AG08395 (cell line): Measurements from ENCODE around the gene SLC30A10.
"Not testable (repeated sequence)": the region's sequence is repeated elsewhere in the genome, so short reads cannot be mapped to it uniquely, and the experiment has no call there.

ENCODE experiments used
- DNase-seq: peaks from one replicate; pipeline ENCODE4 v3.0.0; 2012; ENCODE audit warnings: mixed read lengths, low spot score

The SLC30A10 gene

GRCh38 chr1:219927298-219927955 lies 930 bp downstream of the SLC30A10 start:
- no peak for DNase-seq

- no peak for DNase-seq
Observed at GRCh38 chr1:219926363-219926998, 1.9 kb downstream of the SLC30A10 start.

- DNase-seq = no peak
Observed at GRCh38 chr1:219924342-219924741, 4.0 kb downstream of the SLC30A10 start.

GRCh38 chr1:219917851-219918466 lies 10.4 kb downstream of the SLC30A10 start:
- no peak for DNase-seq

GRCh38 chr1:219917281-219917680 lies 11.1 kb downstream of the SLC30A10 start:
- DNase-seq = no peak

DNA sequence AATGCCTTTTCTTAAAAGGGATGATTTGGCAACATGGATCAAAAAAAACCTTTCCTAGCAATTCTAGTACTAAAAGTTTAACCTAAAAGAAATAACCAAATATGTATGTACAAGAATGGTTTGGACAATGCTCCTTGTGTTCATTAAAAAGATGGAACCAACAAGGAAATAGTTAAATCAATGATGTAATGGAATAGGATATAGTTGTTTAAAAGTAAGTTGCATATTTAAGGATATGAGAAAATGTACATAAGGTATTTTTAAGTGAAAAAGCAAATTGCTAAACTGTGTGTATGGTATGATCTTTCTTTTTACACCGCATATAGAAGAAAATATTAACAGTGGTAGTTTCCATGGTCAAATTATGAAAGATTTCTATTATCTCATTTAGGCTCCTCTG lies 12.1 kb downstream of the SLC30A10 start:
- no peak for DNase-seq

DNA sequence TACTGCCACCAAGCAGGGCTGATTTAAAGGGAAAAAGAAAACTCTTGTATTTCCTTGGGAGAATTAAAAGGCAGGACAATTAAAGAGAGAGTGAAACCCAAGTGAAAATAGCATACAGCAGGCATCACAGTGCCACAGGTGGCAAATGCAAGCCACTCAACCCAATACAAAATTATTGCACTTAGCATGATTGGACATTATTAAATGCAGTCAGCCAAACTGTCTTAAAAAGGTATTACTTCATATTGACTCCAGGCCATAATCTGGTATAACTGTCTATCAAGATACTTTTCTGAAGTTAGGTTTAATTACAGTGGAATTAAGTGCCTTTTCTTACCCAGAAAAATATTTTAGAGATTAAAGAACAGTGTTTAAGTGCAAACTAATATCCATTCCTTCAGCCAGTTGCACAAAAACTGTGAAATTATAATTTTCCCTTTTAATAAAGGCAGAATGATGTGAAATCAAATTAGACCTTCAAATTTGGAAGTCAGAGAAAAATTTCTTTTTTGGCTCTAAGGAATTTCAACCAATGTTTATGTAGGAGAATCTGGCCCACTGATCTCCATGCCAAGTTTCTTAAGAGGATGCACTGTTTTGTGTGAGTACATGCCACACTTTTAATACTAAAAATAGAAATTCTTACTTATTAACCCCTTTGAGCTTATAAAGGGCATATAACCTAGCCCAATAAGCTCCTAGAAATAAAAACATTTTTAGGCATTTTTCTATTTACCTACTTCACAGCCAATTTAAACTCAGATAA lies 15.2 kb downstream of the SLC30A10 start:
- no peak for DNase-seq

DNA sequence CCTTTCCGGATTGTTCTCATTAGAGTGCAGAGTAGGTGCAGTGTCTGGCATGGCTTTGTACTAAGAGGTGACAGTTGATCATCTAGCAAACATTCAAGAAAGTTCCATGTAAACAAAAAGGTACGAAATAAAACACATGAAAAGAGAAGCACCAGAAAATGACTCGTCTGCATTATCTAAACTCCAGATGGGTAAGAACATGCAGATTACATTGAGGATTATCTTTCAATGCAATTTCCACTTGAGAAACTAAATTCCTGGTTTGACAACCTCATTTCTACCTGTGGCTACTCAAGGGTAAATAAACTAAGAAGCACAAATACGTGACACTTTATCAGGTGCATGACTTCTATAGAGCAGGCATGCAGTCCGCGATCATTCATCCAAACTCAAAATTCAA lies 17.6 kb downstream of the SLC30A10 start:
- DNase-seq = no peak

- DNase-seq = no peak
Observed at GRCh38 chr1:219909476-219909875, 18.9 kb downstream of the SLC30A10 start.

GRCh38 chr1:219908170-219908569 lies 20.2 kb downstream of the SLC30A10 start:
- no peak for DNase-seq

DNA sequence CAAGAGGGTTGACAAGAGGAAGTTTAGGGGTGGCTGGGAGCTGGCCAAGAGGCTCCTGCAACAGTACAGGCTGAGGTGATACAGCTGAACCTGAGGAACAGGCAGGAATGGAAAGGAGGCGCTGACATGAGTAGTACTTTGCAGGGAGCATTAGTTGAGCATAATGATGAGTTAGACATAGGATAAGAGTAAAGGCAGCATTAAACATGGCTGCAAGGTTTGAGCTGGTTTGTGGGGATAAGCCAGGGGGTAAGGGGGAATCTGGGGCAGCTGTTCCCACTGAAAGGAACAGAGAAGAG lies 20.6 kb downstream of the SLC30A10 start:
- DNase-seq = no peak

DNA sequence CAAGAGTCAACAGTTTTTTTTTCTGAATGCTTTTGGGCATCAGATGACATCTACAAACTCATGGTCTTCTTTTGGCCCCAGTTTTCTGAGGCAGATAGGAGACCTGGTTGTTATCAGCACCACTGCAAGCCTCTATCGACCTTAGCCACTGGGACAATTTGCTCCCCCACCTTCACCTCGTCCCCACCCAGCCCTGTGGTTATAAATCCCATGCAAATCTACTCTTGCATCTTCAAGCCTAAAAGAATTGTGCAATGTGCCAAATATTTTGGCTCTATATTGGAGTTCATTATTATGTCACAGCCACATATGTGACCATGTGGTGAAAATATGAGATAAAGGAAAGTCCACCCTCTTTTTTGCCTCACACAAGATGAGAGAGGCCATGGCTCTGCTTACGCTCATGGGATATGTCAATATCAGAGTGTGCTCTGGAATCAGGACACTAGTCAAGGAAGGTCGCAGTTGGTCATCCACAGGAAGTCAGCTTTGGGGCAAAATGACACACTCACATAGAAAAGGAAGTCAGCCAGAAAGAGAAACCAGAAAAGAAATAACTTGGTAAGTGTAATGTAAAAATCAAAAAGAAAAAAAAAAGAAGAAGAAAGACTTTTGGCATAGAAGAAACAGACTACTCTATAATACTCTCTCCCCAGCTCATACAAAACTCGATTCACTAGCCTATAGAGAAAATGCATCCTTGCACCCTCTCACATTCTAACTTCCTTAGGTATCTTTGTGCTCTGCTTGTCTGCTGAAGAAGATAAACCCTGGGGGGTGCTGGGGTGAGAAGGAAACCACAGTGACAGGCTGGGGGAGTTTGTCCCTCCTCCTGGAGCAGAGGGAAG lies 21.2 kb downstream of the SLC30A10 start:
- DNase-seq = no peak

DNA sequence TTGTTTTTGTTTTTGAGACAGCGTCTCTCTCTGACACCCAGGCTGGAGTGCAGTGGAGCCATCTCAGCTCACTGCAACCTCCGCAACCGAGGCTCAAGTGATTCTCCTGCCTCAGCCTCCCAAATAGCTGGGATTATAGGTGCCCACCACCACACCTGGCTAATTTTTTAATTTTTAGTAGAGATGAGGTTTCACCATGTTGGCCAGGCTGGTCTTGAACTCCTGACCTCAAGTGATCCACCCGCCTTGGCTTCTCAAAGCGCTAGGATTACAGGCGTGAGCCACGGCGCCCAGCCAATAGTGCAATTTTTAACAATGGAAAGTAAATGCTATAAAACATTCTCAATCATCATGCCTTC lies 21.8 kb downstream of the SLC30A10 start:
- DNase-seq = not testable (repeated sequence)

- DNase-seq = no peak
Observed at GRCh38 chr1:219905524-219905923, 22.8 kb downstream of the SLC30A10 start.

DNA sequence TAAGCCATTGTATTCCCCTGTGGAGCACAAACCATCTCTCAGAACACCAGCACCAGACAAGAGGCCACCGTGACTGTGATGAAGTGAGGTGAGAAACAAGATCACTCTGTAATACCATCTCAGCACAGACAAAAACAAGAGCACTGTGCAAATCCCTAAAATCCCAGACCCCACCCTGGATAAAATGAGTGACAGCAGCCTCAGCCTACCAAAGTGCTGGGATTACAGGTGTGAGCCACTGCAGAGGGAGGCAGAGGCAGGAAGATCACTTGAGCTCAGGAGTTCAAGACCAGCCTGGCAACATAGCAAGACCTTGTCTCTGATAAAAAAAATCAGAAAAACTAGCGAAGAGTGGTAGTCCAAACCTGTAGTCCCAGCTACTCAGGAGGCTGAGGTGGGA lies 23.4 kb downstream of the SLC30A10 start:
- no peak for DNase-seq

DNA sequence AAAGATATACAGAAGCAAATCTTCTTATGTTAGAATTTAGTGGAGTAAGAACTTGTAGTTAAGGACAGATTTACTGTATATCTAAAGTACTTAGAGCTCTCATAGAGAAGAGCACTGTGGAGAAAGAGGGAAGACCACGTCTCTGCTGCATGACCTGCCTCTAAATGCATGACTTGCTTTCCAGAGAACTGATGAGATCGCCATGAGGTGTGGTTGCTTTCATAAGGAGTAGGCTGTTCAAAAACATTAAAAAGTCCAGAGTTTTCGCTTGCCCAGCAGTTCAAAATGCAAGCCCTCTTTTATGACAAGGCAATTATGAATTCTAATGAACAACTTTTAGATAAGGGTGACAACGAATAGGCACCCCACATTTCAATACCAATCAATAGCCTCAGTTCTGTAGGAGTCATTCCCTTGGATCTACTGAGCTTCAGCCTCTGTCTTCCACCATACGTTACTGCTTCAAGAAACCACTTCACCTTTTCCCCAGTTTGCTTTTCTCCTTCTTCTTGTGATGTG lies 24.9 kb downstream of the SLC30A10 start:
- DNase-seq = no peak

DNA sequence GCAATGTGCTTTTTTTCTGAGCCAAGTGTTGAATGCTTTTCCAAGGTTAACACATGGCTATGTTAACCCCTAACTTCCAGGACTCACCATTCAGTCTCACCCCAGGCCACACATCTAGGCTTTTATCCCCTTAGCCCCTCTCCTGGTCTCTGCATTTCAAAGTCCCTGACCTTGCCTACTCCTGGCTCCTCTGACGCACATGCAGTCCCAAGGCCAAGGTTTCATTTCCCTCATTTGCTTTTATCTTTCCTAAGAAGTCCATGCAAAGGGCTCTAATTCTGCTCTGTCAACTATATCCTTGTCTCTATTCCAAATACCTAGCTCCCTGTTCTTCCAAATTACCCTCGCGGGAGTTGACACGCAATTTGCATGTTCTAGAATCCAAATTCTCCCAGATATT lies 25.4 kb downstream of the SLC30A10 start:
- no peak for DNase-seq

DNA sequence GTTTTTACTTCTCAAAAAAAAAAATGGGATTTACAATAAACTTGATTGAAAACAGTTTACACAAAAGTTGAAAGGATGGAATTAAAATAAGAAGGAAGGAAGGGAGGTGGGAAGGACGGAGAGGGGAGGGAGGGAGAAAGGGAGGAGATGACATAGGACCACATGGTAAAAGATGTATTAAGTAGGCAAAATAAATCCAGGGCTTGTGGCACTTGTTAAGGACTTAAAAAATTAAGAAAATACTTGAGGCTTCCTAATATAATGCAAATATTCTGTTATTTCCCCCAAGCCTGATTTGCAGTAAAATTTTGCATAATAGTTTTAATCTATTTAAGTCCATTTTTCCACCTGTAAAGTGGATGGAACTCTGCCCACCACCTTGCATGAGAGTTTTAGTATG lies 27.5 kb downstream of the SLC30A10 start:
- no peak for DNase-seq

- DNase-seq = no peak
Observed at GRCh38 chr1:219900201-219900600, 28.2 kb downstream of the SLC30A10 start.

DNA sequence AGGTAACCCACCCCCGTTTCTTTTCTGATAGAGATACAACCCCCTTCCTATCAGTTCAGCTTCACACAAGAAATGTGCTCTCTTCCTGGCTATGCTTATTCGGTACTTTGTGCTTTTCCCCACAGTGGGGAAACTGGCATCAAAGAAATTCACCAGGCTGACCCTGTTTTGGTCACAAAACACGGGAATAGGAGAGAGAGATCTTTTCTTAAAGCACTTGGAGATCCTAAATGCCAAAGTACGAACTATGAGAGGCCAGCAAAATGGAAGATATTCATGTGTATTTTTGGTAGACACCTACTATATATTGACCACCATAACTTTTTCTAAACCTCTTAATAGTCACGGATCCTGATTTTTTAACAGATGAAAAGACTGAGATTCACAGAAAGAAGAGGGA lies 30.0 kb downstream of the SLC30A10 start:
- DNase-seq = no peak

- no peak for DNase-seq
Observed at GRCh38 chr1:219897914-219898313, 30.4 kb downstream of the SLC30A10 start.

- DNase-seq = not testable (repeated sequence)
Observed at GRCh38 chr1:219892271-219892670, 36.1 kb downstream of the SLC30A10 start.
